Measurements from ENCODE around the gene FBXL3. TPM values are rescaled to one million over a fixed set of nuclear protein-coding genes. Genes with fewer than 3 reads are reported as not detected.

Gene FBXL3
- polyA plus RNA-seq, 1 donor (not counting 4 experiments of a cell fraction or from before 2014, with no cell fraction given) = 25.4 TPM

DNA sequence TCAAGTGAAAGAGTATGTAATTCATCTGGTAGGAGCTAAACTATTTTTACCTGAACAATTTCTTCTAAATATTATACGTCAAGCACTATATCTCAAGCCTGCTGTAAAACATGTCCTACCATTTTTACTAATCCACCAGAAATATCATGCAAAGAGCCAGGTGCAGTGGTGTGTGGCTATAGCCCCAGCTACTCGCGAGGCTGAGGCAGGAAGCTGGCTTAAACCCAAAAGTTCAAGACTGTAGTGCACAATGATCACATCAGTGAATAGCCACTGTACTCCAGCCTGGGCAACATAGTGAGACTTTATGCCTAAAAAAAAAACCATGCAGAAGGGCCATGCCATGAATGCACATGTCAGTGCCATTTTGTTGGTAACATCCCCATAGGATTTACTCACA, 55.7 kb downstream of the FBXL3 start:
- Histone ChIP-seq H3K4me3 (ENCODE audit: control insufficient read depth in 2 of 3, extremely low read depth in 1 of 3, insufficient read depth in 2 of 3, low read depth in 1 of 3, low read length in 3 of 3) (no peak overlapping the region), H3K36me3 (ENCODE audit: control insufficient read depth in 2 of 2, extremely low read depth in 1 of 2, insufficient read depth in 2 of 2, low read length in 2 of 2) (no peaks in the 10 kb centered on the region), H3K9me3 (ENCODE audit: control insufficient read depth, low read depth, low read length) (no peaks in the 10 kb centered on the region), H3K27me3 (ENCODE audit: control insufficient read depth, extremely low read depth, insufficient read depth, low read length) (no peaks in the 10 kb centered on the region), H3K4me2 (ENCODE audit: control insufficient read depth, extremely low read depth, insufficient read depth, low read depth, low read length) (no peak overlapping the region), H4K20me1 (ENCODE audit: control insufficient read depth, extremely low read depth, insufficient read depth, low read length) (no peaks in the 10 kb centered on the region), H3K27ac (ENCODE audit: control insufficient read depth, insufficient read depth, low read length) (no peak overlapping the region), H3K4me1 (ENCODE audit: control insufficient read depth, extremely low read depth, insufficient read depth, low read length) (peaks cover 16% of the 10 kb centered on the region), H3K9ac (ENCODE audit: control insufficient read depth, extremely low read depth, insufficient read depth, low read length) (no peak overlapping the region), H3K79me2 (ENCODE audit: control insufficient read depth, insufficient read depth, low read length) (no peaks in the 10 kb centered on the region), H3K9me1 (ENCODE audit: control insufficient read depth, extremely low read depth, insufficient read depth, low read length) (no peaks in the 10 kb centered on the region), H2AFZ (ENCODE audit: control insufficient read depth, low read length) (no peak overlapping the region)
- no peak for TF ChIP-seq EZH2 (IDR thresholded peaks at IDR 0.05; ENCODE audit: low read length)
- TF ChIP-seq, protein P1, sequence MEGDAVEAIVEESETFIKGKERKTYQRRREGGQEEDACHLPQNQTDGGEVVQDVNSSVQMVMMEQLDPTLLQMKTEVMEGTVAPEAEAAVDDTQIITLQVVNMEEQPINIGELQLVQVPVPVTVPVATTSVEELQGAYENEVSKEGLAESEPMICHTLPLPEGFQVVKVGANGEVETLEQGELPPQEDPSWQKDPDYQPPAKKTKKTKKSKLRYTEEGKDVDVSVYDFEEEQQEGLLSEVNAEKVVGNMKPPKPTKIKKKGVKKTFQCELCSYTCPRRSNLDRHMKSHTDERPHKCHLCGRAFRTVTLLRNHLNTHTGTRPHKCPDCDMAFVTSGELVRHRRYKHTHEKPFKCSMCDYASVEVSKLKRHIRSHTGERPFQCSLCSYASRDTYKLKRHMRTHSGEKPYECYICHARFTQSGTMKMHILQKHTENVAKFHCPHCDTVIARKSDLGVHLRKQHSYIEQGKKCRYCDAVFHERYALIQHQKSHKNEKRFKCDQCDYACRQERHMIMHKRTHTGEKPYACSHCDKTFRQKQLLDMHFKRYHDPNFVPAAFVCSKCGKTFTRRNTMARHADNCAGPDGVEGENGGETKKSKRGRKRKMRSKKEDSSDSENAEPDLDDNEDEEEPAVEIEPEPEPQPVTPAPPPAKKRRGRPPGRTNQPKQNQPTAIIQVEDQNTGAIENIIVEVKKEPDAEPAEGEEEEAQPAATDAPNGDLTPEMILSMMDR (optimal IDR thresholded peaks at IDR 0.05 in 1 of 3, IDR thresholded peaks at IDR 0.05 in 1 of 3, conservative IDR thresholded peaks at IDR 0.05 in 1 of 3; ENCODE audit: extremely low read depth in 1 of 3, insufficient read depth in 2 of 3, low read length in 3 of 3) = no peak
- DNase-seq (ENCODE audit: low read depth, low spot score) (no peak), FAIRE-seq (no peak)
- dilution Hi-C loops (cut with MboI; ENCODE audit: extremely low pct_ligation_motif_present, low sequenced_read_pairs) = no loop called here

DNA sequence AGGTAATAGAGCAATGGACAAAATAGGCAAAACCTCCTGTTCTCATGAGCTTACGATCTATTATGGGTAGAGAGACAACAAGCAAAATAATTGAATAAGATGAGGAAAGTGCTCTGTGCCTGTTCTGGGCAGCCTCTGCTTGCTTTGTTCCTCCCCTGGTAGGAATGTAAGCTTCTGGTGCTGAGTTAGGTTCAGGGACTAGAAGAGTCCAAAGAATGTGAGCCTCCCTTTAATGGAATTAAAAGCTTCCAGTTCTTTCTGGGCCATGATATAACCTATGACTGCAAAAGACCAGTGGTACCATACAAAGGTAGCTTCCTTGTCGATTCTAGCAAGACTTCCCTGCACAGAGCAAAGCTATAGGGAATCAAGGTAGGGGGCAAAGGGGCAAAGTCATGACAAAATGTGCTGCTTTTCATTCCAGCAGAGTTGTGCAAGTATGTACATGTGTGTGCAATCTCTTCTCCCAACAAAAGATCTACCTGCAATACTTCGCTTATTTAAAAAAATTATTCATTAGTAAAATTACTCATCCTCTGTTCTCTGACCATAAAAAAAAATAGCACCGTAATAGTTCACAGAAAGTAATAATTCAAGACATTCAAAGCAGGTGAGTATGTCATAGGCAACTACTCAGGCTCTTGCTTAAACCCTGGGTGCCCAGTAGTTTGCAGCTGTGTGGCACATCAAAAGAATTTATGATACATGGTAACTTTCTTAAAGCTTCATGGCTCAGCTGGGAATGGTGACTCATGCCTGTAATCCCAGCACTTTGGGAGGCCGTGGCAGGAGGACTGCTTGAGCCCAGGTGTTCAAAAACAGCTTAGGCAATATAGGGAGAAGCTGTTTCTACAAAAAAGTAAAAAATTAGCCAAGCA, 57.2 kb downstream of the FBXL3 start:
- H3K27ac ChIP-seq (ENCODE audit: control insufficient read depth, insufficient read depth, low read length) = peak overlapping the region; percentile 33
- no peaks in the 10 kb centered on the region for H3K79me2 ChIP-seq (ENCODE audit: control insufficient read depth, insufficient read depth, low read length)
- no peaks in the 10 kb centered on the region for H3K9me1 ChIP-seq (ENCODE audit: control insufficient read depth, extremely low read depth, insufficient read depth, low read length)
- H3K36me3 ChIP-seq (ENCODE audit: control insufficient read depth in 2 of 2, extremely low read depth in 1 of 2, insufficient read depth in 2 of 2, low read length in 2 of 2) = no peaks in the 10 kb centered on the region
- dilution Hi-C loops (cut with MboI; ENCODE audit: extremely low pct_ligation_motif_present, low sequenced_read_pairs) = no loop called here
- no peak overlapping the region for H2AFZ ChIP-seq (ENCODE audit: control insufficient read depth, low read length)
- no peak for TF ChIP-seq EZH2 (IDR thresholded peaks at IDR 0.05; ENCODE audit: low read length)
- DNase-seq (ENCODE audit: low read depth, low spot score) = peak; percentile 80
- H3K4me2 ChIP-seq (ENCODE audit: control insufficient read depth, extremely low read depth, insufficient read depth, low read depth, low read length) = peak overlapping the region; percentile 18
- H3K4me3 ChIP-seq (ENCODE audit: control insufficient read depth in 2 of 3, extremely low read depth in 1 of 3, insufficient read depth in 2 of 3, low read depth in 1 of 3, low read length in 3 of 3) = no peak overlapping the region
- FAIRE-seq = peak; percentile 64
- H3K27me3 ChIP-seq (ENCODE audit: control insufficient read depth, extremely low read depth, insufficient read depth, low read length) = no peaks in the 10 kb centered on the region
- no peaks in the 10 kb centered on the region for H4K20me1 ChIP-seq (ENCODE audit: control insufficient read depth, extremely low read depth, insufficient read depth, low read length)
- H3K4me1 ChIP-seq (ENCODE audit: control insufficient read depth, extremely low read depth, insufficient read depth, low read length) = peaks cover 10% of the 10 kb centered on the region
- H3K9ac ChIP-seq (ENCODE audit: control insufficient read depth, extremely low read depth, insufficient read depth, low read length) = no peak overlapping the region
- no peaks in the 10 kb centered on the region for H3K9me3 ChIP-seq (ENCODE audit: control insufficient read depth, low read depth, low read length)
